Cortex of kidney (tissue), 1 donor: ENCODE measurements around the gene CACUL1.
"Not testable (repeated sequence)": the region's sequence is repeated elsewhere in the genome, so short reads cannot be mapped to it uniquely, and the experiment has no call there.

Experiments
- DNase-seq: peaks from one replicate; lab custom pipeline; 2025; lab: John Stamatoyannopoulos, UW

Gene CACUL1

GRCh38 chr10:118768041-118768919 is 13.5 kb upstream of the CACUL1 start:
- no peak for DNase-seq

- DNase-seq = no peak
These were observed 12.7 kb upstream of the CACUL1 start for GRCh38 chr10:118767297-118768040.

GRCh38 chr10:118764195-118764594 is 9.4 kb upstream of the CACUL1 start:
- DNase-seq = no peak

GRCh38 chr10:118763202-118763988 is 8.6 kb upstream of the CACUL1 start:
- DNase-seq = no peak

- no peak for DNase-seq
These were observed 5.5 kb upstream of the CACUL1 start for GRCh38 chr10:118760265-118760664.

GRCh38 chr10:118758449-118758848 is 3.7 kb upstream of the CACUL1 start:
- no peak for DNase-seq

- peak; percentile 17 for DNase-seq
These were observed 578 bp downstream of the CACUL1 start for GRCh38 chr10:118754229-118754555.

- no peak for DNase-seq
These were observed 1.2 kb downstream of the CACUL1 start for GRCh38 chr10:118753331-118754228.

- DNase-seq = no peak
These were observed 2.4 kb downstream of the CACUL1 start for GRCh38 chr10:118752409-118752808.

GRCh38 chr10:118751265-118751664 is 3.5 kb downstream of the CACUL1 start:
- DNase-seq = no peak

GRCh38 chr10:118748041-118748440 is 6.7 kb downstream of the CACUL1 start:
- no peak for DNase-seq

GRCh38 chr10:118746246-118746645 is 8.5 kb downstream of the CACUL1 start:
- no peak for DNase-seq

- DNase-seq = no peak
These were observed 9.7 kb downstream of the CACUL1 start for GRCh38 chr10:118745056-118745455.

GRCh38 chr10:118744346-118744918 is 10.3 kb downstream of the CACUL1 start:
- not testable (repeated sequence) for DNase-seq

- DNase-seq = no peak
These were observed 12.0 kb downstream of the CACUL1 start for GRCh38 chr10:118742782-118743181.

GRCh38 chr10:118742032-118742431 is 12.7 kb downstream of the CACUL1 start:
- no peak for DNase-seq

GRCh38 chr10:118738406-118738805 is 16.4 kb downstream of the CACUL1 start:
- DNase-seq = no peak

GRCh38 chr10:118737603-118738302 is 17.0 kb downstream of the CACUL1 start:
- no peak for DNase-seq

- DNase-seq = no peak
These were observed 19.5 kb downstream of the CACUL1 start for GRCh38 chr10:118735294-118735693.

- no peak for DNase-seq
These were observed 20.3 kb downstream of the CACUL1 start for GRCh38 chr10:118734475-118734874.
